Measurements from ENCODE around the gene RSF1.
"Not testable (repeated sequence)": the region's sequence is repeated elsewhere in the genome, so short reads cannot be mapped to it uniquely, and the experiment has no call there.

The RSF1 gene

GRCh38 chr11:77687088-77687487 is 133.4 kb downstream of the RSF1 start:
- no peak for DNase-seq (ENCODE audit: low read depth)

- DNase-seq (ENCODE audit: low read depth), result no peak
Observed at GRCh38 chr11:77677138-77677537, 143.4 kb downstream of the RSF1 start.

GRCh38 chr11:77672264-77672663 is 148.3 kb downstream of the RSF1 start:
- DNase-seq (ENCODE audit: low read depth), result no peak

GRCh38 chr11:77669848-77670511 is 150.5 kb downstream of the RSF1 start:
- no peak for DNase-seq (ENCODE audit: low read depth)

- DNase-seq (ENCODE audit: low read depth), result no peak
Observed at GRCh38 chr11:77668760-77669159, 151.8 kb downstream of the RSF1 start.

- no peak for DNase-seq (ENCODE audit: low read depth)
Observed at GRCh38 chr11:77665240-77665965, 155.1 kb downstream of the RSF1 start.

GRCh38 chr11:77661670-77662069 is 158.9 kb downstream of the RSF1 start:
- no peak for DNase-seq (ENCODE audit: low read depth)

GRCh38 chr11:77660947-77661346 is 159.6 kb downstream of the RSF1 start:
- DNase-seq (ENCODE audit: low read depth), result no peak

- DNase-seq (ENCODE audit: low read depth), result no peak
Observed at GRCh38 chr11:77658213-77659013, 162.1 kb downstream of the RSF1 start.

- DNase-seq (ENCODE audit: low read depth), result no peak
Observed at GRCh38 chr11:77656362-77656761, 164.2 kb downstream of the RSF1 start.

GRCh38 chr11:77654770-77655434 is 165.6 kb downstream of the RSF1 start:
- no peak for DNase-seq (ENCODE audit: low read depth)

- DNase-seq (ENCODE audit: low read depth), result no peak
Observed at GRCh38 chr11:77650123-77650522, 170.4 kb downstream of the RSF1 start.

- no peak for DNase-seq (ENCODE audit: low read depth)
Observed at GRCh38 chr11:77647654-77648305, 172.7 kb downstream of the RSF1 start.

GRCh38 chr11:77644887-77645286 is 175.6 kb downstream of the RSF1 start:
- DNase-seq (ENCODE audit: low read depth), result no peak

- DNase-seq (ENCODE audit: low read depth), result no peak
Observed at GRCh38 chr11:77642228-77642627, 178.3 kb downstream of the RSF1 start.

GRCh38 chr11:77637345-77638165 is 183.0 kb downstream of the RSF1 start, which contains the start of gene CLNS1A:
Gene CLNS1A (minus strand): TSS chr11:77637794. CDS start chr11:77637714, 80 bp downstream.
- DNase-seq (ENCODE audit: low read depth), result peak; percentile 71

GRCh38 chr11:77636731-77637344 is 183.7 kb downstream of the RSF1 start:
- no peak for DNase-seq (ENCODE audit: low read depth)

GRCh38 chr11:77633926-77634325 is 186.6 kb downstream of the RSF1 start:
- DNase-seq (ENCODE audit: low read depth), result not testable (repeated sequence)

- no peak for DNase-seq (ENCODE audit: low read depth)
Observed at GRCh38 chr11:77630157-77630710, 190.3 kb downstream of the RSF1 start.

GRCh38 chr11:77619576-77620198 is 200.8 kb downstream of the RSF1 start:
- DNase-seq (ENCODE audit: low read depth), result no peak

All from activated T-helper 9 cell treated with anti-CD3 and anti-CD28 coated beads, Interleukin-2, amount 50 U/mL, for 16 hours (primary cell).